ENCODE data around the gene SLC24A3. TPM values are rescaled to one million over a fixed set of nuclear protein-coding genes. Genes with fewer than 3 reads are reported as not detected.

Gene SLC24A3
- total RNA-seq, 2 donors from 2014 or later: 3.2 to 6.9 TPM

DNA sequence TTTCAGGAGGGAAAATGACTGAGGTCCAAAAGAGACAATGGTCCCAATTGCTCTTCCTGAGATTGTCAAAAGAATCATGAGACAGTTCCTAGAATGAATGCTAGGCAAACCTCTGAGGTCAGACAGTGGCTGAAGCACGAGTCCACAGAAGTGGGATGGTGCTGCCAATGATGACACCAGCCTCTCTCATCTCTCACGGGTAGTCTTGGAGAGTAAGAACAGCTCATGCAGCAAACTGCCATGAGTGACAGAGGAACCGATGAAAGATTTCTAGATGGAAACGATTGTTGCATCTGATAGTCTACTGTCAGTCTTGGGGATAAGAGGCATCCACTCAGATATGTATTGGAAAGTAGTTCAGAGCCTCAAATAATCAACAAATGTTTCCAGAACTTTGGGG is 188.7 kb downstream of the SLC24A3 start:
- DNase-seq (no peak), ATAC-seq (no peak)
- intact Hi-C loops (cut with DNase I, micrococcal nuclease): no loop called here

DNA sequence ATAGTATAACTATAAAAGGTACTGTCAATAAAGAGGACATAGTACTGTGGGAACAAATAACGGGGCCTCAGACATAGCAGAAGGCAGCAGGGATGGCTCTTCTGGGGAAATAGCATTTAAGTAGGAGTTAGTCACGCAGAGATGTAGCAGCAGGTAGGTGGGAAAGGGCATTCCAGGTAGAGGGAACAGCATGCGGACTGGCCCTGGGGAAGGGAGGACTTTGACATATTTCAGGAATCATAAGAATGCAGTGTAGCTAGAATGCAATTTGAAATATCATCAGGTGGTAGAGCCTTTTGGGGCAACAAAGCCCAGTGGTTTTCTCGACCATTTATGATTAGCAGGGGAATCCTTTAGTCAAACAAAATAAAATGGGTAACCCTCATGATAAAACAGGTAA is 191.1 kb downstream of the SLC24A3 start:
- DNase-seq (no peak), ATAC-seq (no peak)
- intact Hi-C loops (cut with DNase I, micrococcal nuclease): no loop called here

DNA sequence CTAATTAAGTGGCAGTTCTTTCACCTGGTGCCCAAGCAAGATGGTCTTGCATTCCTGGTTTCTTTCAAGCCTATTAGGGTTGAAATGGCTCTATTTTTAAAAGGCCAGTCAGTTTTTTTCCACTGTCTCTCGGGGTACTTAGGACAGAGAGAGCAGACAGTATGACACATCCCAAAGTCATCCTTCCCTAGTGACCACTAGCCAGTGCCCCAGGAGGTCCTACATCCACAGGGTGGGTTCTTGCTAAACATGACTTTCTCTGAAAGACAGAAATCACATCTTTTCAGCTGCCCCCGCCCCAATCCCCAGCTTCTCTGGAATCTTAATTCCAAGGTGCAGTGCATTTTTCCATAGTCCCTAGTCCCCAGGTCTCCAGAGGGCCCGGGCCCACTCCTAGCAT is 192.4 kb downstream of the SLC24A3 start:
- no peak for DNase-seq
- no peak for ATAC-seq
- intact Hi-C loops (cut with DNase I, micrococcal nuclease): no loop called here

DNA sequence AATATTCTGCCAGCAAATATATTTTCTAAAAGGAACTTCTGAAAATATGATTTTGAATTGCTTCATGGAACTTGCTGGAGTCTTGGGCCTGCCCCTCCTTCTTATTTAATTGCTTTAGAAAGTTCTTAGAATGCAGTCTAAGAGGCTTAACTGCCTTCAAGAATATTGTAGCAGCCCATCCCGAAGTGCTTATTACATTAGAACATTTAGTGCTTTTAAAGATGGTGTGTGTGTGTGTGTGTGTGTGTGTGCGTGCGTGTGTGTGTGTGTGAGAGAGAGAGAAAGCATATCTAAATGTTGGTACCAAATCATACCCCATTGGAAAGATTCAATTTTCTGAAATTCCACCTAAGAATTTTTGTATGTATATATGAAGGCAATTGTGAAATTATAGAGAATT is 193.5 kb downstream of the SLC24A3 start:
- no peak for ATAC-seq
- DNase-seq: no peak
- intact Hi-C loops (cut with DNase I, micrococcal nuclease): no loop called here

DNA sequence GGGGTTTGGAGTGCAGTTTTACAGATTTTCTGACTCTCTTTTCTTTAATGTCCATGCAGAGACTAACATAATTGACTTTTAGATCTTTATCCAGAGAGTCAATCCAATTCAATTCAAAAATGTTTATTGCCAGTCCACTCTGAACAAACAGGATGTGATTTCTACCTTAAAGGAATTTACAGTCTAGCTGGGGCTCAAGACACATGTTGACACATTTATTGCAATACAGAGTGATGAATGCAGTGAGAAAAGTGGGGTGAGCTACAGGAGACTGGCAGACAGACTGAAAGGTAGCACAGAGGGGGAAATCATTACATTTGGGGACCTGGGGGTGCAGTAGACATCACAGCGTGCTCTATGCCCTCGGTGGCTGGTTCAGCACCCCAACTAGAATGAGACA is 193.9 kb downstream of the SLC24A3 start:
- intact Hi-C loops (cut with DNase I, micrococcal nuclease): no loop called here
- ATAC-seq (no peak), DNase-seq (no peak)

DNA sequence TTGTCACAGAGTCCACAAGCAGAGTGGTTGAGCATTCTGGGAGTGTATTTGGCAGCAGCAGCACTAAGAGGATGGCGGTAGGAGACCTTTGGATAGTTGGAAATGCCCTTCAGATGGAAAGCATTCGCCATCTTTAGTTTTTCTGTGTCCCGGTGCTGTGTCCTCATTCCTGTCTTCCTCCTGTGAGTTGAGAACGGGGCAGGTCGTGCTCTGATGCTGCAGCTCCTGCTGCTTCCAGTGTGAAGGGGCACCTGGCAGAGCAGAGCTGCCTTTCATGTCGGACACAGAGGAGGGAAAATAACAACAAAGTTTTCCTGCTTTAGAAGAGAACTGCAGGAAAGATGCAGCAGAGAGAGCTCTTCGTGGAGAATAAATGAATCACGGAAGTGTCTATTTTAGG is 194.8 kb downstream of the SLC24A3 start:
- no peak for ATAC-seq
- DNase-seq: no peak
- intact Hi-C loops (cut with DNase I, micrococcal nuclease): no loop called here

DNA sequence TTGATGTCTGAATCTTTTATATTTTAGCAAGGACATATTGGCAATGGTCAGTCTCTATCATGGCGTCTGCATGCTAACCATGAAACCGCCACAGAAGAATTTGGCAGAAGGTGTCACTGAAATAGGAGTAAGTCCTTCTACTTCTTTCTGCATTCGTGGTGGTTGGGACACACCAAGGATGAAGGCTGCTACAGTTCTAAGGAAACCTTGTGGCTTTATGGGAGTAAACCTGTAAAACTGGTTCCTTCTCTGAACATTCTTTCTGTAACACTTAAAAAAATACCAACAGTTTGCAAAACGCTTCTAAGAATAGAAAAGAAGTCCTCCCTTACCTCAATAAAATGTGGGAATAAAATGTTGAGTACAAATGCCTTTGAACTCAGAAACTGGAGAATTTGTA is 195.3 kb downstream of the SLC24A3 start:
- no peak for ATAC-seq
- intact Hi-C loops (cut with DNase I, micrococcal nuclease): no loop called here
- DNase-seq: no peak

DNA sequence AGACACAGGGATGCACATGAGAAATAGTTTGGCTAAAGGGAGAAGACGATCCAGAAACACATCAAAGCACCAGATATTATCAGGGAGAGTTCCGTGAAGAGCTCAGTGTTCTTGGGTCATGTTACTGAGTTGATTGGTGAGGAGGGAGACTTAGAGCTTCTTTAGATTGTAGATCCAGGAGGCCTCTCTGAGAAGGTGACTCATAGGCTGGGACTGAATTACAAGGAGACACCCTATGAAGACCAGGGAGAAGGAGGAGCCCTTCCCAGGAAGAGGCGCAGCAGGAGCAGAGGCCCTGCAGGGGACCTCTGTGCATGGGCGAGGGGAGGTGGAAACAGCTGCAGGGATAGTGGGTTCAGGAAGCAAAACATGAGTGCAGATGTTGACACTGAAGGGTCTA is 196.5 kb downstream of the SLC24A3 start:
- intact Hi-C loops (cut with DNase I, micrococcal nuclease): no loop called here
- no peak for DNase-seq
- no peak for ATAC-seq

DNA sequence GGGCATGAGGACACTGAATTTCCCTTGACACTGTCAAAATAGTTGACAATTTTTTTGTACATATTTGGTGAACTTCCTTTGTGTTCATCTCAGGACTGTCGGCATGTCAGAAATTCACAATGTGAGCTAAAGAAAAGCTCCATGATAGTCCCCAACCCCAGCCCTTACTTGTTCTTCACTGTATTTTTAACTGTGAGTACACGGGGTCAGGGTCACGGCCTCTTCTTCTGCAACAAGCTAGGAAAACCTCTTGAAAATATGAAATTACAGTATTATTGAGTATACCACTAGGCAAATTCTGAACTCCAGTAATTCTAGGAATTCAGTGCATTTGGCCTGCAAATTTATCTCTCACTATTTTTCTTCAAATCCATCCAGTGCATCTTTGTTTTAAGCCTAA is 199.4 kb downstream of the SLC24A3 start:
- intact Hi-C loops (cut with DNase I, micrococcal nuclease): no loop called here
- DNase-seq (no peak), ATAC-seq (no peak)

DNA sequence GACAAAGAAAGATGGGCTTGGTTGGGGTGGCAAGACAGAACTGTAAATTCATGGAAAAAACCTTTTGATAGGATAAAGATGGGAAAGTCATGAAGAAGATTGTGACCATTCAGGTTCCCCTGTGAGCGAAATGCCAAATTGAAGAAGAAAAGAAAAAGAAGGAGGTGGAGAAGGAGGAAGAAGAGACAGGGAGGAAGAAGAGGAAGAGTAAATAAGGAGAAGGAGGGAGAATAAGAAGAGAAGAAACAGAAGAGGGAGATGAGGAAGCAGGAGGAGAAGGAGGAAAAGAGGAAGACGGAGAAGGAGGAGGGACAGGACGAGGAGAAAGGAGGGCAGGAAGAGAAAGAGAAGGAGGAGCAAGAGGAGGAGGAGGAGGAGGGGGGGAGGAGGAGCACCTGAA is 199.8 kb downstream of the SLC24A3 start:
- ATAC-seq (no peak), DNase-seq (no peak)
- intact Hi-C loops (cut with DNase I, micrococcal nuclease): no loop called here

DNA sequence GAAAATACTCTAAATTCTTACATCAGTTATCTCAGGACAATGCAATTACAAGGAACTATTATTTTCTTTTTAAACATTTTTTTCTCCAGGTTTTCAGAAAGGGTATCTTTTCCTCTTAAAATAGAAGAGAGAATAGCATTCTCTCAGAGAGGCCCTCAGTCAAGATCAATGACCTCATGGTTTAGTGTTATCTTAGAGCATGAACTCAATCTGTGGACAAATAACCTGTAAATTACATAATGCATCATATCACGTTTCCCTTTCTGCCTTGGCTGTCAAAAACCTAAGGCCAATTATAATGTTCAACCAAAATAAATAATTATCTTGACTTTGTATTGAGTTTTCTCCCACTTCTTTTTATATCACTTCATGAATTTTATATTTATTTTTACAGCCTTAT is 202.2 kb downstream of the SLC24A3 start:
- intact Hi-C loops (cut with DNase I, micrococcal nuclease): no loop called here
- no peak for ATAC-seq

DNA sequence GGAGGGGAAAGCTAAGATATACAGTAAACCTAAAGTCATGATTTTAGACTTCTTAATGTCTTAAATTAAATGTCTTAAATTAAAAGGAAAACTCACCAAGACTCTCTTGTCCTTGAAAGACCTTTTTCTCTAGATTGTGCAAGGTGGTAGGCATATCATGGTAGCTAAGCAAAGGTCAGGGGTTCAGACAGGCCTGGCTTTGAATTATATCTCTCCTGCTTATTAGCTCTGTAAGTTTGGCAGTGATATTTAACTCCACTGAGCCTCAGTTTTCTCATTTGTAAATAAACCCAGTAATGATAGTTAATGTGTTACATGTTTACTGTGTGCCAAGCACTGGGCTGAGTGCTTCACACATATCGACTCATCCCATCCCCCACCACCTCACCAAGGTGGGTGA is 203.3 kb downstream of the SLC24A3 start:
- ATAC-seq: no peak

More for the DNA sequence above, 202.2 kb downstream of the SLC24A3 start:
- DNase-seq: no peak

DNA sequence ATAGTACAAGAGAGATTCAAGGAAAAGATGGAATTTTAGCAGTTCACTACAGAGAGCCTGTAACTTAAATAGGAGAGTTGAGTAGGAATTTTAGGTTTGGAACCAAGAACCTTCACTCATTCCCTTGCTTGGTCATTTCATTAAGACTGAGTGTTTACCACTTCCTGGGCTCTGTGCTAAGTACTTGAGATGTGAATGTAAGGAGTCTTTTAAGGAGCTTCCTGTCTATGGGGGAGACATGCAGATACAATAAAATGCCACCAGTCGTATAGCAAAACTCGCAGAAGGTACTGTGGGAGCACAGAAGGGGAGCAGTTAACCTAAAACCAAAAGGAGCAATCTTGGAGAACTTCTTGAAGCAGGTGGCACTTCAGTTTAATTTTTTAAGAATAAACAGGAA is 204.2 kb downstream of the SLC24A3 start:
- intact Hi-C loops (cut with DNase I, micrococcal nuclease): no loop called here
- ATAC-seq (no peak), DNase-seq (no peak)

More for the DNA sequence above, 203.3 kb downstream of the SLC24A3 start:
- DNase-seq: no peak
- intact Hi-C loops (cut with DNase I, micrococcal nuclease): no loop called here

DNA sequence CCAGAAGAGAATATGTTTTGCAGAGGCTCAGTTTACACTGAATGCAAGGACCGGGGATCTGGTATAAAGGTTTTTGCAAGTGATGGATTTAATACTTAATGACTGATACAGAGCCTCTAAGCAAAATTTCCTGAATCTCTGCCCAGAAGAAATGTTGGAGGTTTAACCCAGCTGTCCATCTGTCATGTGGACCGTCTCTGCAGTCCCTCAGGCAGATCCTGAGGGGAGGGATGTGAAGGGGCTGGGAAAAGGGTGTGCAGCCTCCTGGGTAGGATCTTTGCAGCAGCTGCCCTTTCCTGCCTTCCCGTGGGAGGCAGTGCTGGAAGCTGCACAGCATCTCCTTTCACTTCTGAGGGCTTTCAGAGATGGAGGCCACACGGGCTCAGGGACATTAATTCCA is 207.0 kb downstream of the SLC24A3 start:
- no peak for ATAC-seq
- intact Hi-C loops (cut with DNase I, micrococcal nuclease): no loop called here
- no peak for DNase-seq

DNA sequence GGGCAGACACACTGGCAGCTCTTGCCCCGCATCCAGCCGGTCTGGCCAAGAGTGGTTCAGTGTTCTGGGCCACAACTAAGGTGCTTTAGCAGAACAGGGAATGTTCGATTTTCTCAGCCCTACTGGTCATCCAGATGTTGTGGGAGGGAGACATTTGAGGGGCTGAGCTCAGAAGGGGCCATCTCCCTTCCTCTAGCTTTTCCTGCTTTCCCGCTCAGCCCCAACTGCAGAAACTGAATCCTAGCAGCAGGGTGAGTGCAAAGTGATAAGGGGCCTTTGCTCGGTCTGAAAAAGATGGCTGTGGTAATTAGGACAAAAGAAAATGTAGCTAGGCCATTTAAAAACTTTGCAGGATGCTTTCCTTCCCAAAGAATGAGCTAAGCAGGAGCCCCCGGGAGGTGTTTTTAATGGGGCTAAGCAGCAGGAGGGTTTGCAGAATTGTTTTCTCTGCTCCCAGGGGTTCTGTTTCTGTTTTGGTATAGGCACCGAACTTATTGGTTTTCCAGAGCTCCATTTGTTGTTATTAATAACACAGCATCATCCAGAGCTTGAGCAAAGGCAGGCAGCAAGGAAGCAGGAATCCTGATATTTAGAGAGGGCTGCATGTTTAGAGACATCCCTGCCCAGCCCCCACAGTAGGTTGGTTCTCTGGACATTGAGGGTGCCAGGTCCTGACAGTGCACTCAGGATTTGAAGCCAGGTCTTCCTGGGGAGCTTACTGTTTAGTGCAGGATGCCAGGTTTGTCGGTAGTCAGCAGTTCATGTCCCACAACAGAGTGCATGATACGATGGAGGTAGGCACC is 210.9 kb downstream of the SLC24A3 start:
- ATAC-seq (no peak), DNase-seq (no peak)
- intact Hi-C loops (cut with DNase I, micrococcal nuclease): no loop called here

DNA sequence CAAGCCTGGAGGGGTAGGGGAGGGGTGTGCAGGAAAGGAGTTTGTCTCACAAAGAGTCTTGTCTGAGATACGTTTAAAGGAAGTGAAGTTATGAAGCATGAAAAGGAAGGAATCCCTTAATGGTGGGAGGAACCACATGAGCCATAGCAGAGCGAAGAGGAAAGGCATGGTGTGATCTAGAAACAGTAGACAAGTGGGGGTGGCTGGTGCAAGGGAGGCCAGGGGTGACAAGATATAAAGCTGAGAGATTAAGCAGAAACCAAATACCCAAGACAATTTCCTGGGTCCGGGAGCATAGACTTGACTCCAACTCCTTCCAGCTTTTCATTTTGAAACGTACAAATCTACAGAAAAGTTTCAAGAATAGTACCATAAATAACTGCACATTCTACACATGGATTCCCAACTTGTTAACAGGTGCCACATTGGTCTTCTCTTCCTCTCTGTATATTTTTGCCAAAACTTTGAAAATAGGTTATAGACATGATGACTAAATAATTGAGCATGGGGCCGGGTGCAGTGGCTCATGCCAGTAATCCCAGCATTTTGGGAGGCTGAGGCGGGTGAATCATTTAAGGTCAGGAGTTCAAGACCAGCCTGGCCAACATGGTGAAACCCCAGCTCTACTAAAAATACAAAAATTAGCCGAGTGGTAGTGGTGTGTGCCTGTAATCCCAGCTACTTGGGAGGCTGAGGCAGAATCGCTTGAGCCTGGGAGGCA is 211.6 kb downstream of the SLC24A3 start:
- ATAC-seq (no peak), DNase-seq (no peak)
- intact Hi-C loops (cut with DNase I, micrococcal nuclease): no loop called here

DNA sequence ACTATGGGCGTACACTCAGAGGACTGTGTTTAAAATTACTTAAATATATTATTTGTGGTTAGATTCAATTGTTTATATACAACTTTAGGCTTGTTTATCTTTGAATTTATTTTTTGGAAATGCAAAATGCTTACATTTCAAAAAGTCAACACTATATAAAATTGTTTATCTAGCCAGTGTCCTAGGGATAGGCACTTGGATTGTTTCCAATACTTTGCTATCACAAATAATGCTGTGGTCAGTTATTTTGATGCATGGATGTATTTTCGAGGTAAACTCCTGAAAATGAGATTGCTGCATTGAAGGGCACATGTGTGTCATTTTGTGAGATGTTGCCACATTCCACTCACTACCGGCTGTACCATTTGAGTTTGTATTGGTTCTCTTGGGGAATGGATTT is 213.9 kb downstream of the SLC24A3 start:
- DNase-seq: no peak
- intact Hi-C loops (cut with DNase I, micrococcal nuclease): no loop called here
- ATAC-seq: no peak

DNA sequence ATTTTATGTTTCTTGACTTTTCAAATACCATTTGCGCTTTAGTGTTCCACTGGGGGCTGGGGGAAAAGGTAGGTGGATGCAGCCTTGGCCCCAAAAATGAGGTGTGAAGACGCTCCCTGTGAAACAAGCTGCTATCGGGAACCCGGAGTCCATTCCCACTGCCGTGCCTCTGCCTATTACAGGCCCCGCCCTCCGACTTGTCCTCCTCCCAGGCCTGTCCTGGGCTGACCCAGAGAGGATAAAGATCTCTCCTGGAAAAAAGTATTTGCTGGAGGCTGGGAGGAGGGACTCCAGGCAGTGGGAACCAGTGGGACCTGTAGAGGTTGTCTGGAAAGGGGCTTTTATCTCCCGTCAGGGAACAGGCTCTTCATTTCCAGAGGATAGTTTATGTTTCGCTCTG is 215.0 kb downstream of the SLC24A3 start:
- intact Hi-C loops (cut with DNase I, micrococcal nuclease): no loop called here
- DNase-seq: peak in 1 of 2 donors; percentile 11
- ATAC-seq: peak; percentile 30

DNA sequence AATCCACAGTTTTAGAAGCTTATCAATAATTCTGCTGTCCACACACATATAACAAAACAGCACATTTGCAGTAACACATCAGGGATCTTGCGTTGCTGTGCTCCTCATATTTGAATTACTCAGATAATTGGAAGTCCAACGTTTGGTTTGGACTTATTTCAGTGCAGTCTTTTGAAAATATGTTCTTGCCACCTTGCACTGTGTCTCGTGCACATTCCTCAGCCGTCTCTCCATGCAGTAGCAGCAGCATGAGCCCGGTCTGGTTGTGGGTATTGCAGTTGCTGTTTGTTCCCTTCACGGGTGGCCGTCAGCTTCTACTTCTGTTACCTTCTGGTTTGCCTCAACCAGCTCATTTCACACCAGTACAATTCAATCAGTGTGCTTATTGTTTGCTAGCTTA is 215.5 kb downstream of the SLC24A3 start:
- no peak for DNase-seq
- no peak for ATAC-seq
- intact Hi-C loops (cut with DNase I, micrococcal nuclease): no loop called here

DNA sequence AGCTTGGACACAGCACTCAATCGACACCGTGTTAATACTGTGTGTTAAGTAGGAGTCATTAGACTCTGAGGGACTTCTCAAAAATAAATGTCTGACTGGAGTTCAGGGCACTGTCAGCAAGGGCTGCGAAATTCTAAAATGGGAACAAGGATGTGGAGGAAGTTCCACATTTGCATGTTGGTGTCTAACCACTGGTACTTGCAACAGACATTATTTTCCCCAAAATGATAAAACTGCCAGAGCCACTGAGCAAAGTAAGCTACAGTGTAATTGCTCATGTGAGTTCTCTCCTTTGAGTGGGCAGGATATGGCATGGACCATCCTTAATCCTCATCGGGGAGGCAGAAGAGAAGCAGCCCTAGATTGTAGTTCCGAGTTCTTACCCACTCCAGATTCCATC is 215.9 kb downstream of the SLC24A3 start:
- DNase-seq: no peak

DNA sequence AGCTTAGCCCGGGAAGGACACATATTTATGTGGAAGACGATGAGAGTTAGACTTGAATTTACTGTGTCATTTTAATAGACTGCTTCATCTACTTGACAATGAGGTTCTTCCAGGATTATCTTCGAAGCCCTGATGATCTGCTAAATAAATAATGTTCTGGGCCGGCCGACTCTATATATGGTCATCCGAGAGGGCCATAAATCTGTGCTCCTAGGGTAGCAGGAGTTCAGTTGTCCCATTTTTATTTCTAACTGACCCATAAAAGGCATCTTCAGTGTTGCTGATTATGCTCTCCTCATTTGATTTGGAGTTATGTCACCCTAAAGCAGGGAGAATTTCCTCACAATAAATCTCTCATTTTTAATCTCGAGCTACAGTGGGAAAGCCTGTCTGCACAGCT is 217.1 kb downstream of the SLC24A3 start:
- intact Hi-C loops (cut with DNase I, micrococcal nuclease): no loop called here
- ATAC-seq: no peak
- DNase-seq: no peak

More for the DNA sequence above, 215.9 kb downstream of the SLC24A3 start:
- intact Hi-C loops (cut with DNase I, micrococcal nuclease): no loop called here
- ATAC-seq: no peak
